ENCODE results near the gene UFC1.
"Not testable (repeated sequence)": the region's sequence is repeated elsewhere in the genome, so short reads cannot be mapped to it uniquely, and the experiment has no call there.

UFC1 gene

GRCh38 chr1:161115132-161115711 is 38.6 kb upstream of the UFC1 start:
- DNase-seq (ENCODE audit: low spot score): no peak
- in situ Hi-C loops (cut with MboI; ENCODE audit: low pct_unique_long_range_greater_than_20kb, low sequenced_read_pairs, unreplicated experiment): no loop called here
- TF ChIP-seq, protein P1, sequence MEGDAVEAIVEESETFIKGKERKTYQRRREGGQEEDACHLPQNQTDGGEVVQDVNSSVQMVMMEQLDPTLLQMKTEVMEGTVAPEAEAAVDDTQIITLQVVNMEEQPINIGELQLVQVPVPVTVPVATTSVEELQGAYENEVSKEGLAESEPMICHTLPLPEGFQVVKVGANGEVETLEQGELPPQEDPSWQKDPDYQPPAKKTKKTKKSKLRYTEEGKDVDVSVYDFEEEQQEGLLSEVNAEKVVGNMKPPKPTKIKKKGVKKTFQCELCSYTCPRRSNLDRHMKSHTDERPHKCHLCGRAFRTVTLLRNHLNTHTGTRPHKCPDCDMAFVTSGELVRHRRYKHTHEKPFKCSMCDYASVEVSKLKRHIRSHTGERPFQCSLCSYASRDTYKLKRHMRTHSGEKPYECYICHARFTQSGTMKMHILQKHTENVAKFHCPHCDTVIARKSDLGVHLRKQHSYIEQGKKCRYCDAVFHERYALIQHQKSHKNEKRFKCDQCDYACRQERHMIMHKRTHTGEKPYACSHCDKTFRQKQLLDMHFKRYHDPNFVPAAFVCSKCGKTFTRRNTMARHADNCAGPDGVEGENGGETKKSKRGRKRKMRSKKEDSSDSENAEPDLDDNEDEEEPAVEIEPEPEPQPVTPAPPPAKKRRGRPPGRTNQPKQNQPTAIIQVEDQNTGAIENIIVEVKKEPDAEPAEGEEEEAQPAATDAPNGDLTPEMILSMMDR (IDR thresholded peaks at IDR 0.05; ENCODE audit: extremely low read depth, insufficient read depth, missing control alignments): no peak

DNA sequence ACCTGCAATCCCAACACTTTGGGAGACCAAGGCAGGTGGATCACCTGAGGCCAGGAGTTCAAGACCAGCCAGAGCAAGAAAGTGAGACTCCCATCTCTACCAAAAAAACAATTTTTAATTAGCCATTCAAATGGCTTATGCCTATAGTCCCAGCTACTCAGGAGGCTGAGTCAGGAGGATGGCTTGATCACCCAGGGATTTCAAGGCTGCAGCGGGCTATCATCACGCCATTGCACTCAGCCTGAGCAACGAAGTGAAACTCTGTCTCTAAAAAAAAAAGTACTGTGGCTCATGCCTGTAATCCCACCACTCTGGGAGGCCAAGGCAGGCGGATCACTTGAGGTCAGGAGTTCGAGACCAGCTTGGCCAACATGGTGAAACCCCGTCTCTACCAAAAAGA is 37.8 kb upstream of the UFC1 start:
- in situ Hi-C loops (cut with MboI; ENCODE audit: low pct_unique_long_range_greater_than_20kb, low sequenced_read_pairs, unreplicated experiment); DNase-seq (ENCODE audit: low spot score): not testable (repeated sequence)

DNA sequence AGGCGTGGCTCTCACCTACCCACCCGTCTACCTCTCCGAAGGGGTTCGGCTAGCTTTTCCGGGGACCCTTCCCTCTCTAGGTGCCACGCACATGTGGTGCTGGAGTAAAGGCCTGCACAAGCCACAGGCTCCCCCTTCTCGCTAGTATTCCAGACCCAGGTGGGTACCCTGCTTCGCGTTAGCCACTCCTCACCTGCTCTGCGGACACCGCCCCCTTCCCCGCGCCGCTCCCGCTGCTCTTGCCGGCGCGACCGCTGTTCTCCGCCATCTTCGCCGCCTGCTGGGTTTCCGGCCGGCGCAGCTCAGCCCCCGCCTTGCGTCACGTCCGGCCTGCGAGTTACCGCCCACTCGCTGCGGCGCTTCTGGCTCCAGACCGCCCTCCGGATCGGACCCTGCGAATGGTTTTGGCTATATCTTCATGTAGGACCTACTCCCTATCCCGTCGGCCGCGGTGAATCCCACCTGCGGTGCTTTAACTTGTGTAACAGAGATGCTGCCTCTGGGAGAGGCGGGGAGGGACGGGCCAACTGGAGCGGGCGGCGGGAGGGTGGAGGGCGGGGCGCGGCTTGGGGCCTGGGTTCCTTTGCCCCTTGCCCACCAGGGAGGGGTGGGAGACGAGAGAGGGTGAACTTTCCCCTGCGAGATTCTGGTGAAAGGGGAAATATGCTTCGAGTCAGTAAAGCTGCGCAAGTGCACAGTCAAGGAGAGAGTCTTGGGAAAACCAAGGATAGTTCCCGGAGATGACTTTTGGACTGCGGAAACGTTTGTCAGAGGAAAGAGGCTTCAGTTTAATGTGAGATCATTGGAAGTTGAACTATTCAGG is 35.8 kb upstream of the UFC1 start, which contains the start of the genes NIT1 and PFDN2:
Gene NIT1 (plus strand): TSS at position 347 of the 823 bp plus-strand sequence. CDS start 72 bp downstream, at position 419.
Gene PFDN2 (minus strand): TSS at position 279 of the 823 bp plus-strand sequence. CDS start 11 bp downstream, at position 268.
- TF ChIP-seq, protein P1 (IDR thresholded peaks at IDR 0.05; ENCODE audit: extremely low read depth, insufficient read depth, missing control alignments): no peak
- DNase-seq (ENCODE audit: low spot score): peak; percentile 91
- in situ Hi-C loops (cut with MboI; ENCODE audit: low pct_unique_long_range_greater_than_20kb, low sequenced_read_pairs, unreplicated experiment): no loop called here

GRCh38 chr1:161119092-161119903 is 34.5 kb upstream of the UFC1 start:
- DNase-seq (ENCODE audit: low spot score): peak; percentile 83
- in situ Hi-C loops (cut with MboI; ENCODE audit: low pct_unique_long_range_greater_than_20kb, low sequenced_read_pairs, unreplicated experiment): no loop called here
- TF ChIP-seq, protein P1 (IDR thresholded peaks at IDR 0.05; ENCODE audit: extremely low read depth, insufficient read depth, missing control alignments): peak; percentile 35

GRCh38 chr1:161121042-161121650 is 32.6 kb upstream of the UFC1 start:
- TF ChIP-seq, protein P1 (IDR thresholded peaks at IDR 0.05; ENCODE audit: extremely low read depth, insufficient read depth, missing control alignments): no peak
- in situ Hi-C loops (cut with MboI; ENCODE audit: low pct_unique_long_range_greater_than_20kb, low sequenced_read_pairs, unreplicated experiment): no loop called here
- no peak for DNase-seq (ENCODE audit: low spot score)

DNA sequence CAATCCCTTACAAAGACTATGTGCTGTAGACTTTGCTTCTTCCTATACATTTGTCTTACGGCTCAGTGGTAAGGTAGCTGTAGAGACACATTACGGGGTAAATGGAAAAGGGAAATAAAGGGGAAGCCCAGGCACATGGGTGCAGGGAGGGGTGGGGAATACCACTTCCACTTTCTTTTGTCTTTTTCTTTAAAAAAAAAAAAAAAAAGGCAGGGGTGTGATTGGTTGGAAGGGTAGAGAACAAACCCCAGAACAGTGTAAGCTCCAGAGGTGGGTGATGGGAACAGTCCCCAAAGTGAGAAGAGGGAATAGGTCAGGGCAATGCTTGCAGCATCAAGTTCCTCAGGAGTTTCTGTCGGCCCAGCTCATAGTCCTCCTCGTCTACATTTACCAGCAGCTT is 31.9 kb upstream of the UFC1 start:
- TF ChIP-seq, protein P1 (IDR thresholded peaks at IDR 0.05; ENCODE audit: extremely low read depth, insufficient read depth, missing control alignments): no peak
- no peak for DNase-seq (ENCODE audit: low spot score)
- in situ Hi-C loops (cut with MboI; ENCODE audit: low pct_unique_long_range_greater_than_20kb, low sequenced_read_pairs, unreplicated experiment): no loop called here
